Esophagus squamous epithelium (tissue), 5 donors: ENCODE measurements around the gene LMF1. TPM values are rescaled to one million over a fixed set of nuclear protein-coding genes. Genes with fewer than 3 reads are reported as not detected.

Source experiments
- DNase-seq: peaks from one replicate; lab custom pipeline; 2025; lab: John Stamatoyannopoulos, UW
- H3K27ac ChIP-seq, 4 donors: fragments of 200-600 bp; sonication (generic); one replicate each; pipeline ENCODE4 v1.5.1; 2016 to 2019; ENCODE audit warnings: mild to moderate bottlenecking in 1 of 4
- H3K27me3 ChIP-seq, 4 donors: fragments of 200-600 bp; sonication (generic); 1 replicate in 3 of 4; 2 replicates in 1 of 4; pipeline versions ENCODE4 v1.5.1 to v1.6.0; 2017 to 2021; ENCODE audit warnings: antibody characterized with exemption in 1 of 4
- H3K36me3 ChIP-seq, 3 donors: fragments of 200-600 bp; sonication (generic); one replicate each; pipeline ENCODE4 v1.5.1; 2016 to 2019
- H3K4me1 ChIP-seq, 3 donors: fragments of 200-600 bp; sonication (generic); one replicate each; pipeline ENCODE4 v1.5.1; 2017 to 2019
- H3K4me3 ChIP-seq, 4 donors: fragments of 200-600 bp; sonication (generic); 1 replicate in 3 of 4; 2 replicates in 1 of 4; pipeline ENCODE4 v1.5.1; 2016 to 2019; ENCODE audit warnings: mild to moderate bottlenecking in 2 of 4, moderate library complexity in 1 of 4
- H3K9me3 ChIP-seq, 3 donors: fragments of 200-600 bp; sonication (generic); one replicate each; pipeline ENCODE4 v1.5.1; 2016 to 2019
- CTCF ChIP-seq, 6 experiments: fragments of 450-650 bp in 4 of 6; fragments of 200-600 bp in 2 of 6; sonication (generic) in 2 of 6; IDR thresholded peaks; one replicate each; pipeline ENCODE4 v1.5.1; 2016 to 2019; ENCODE audit warnings: antibody characterized with exemption in 6 of 6, mild to moderate bottlenecking in 4 of 6, moderate library complexity in 4 of 6
- POLR2A ChIP-seq, 4 donors: fragments of 450-650 bp; IDR thresholded peaks; one replicate each; pipeline ENCODE4 v1.6.1; 2017; ENCODE audit warnings: antibody characterized with exemption in 4 of 4, mild to moderate bottlenecking in 4 of 4, moderate library complexity in 3 of 4
- whole genome bisulfite sequencing, 2 donors: methylation state at CpG; one replicate each; pipeline ENCODE4 v1.1.5; 2018; 5-methylcytosine and 5-hydroxymethylcytosine counted together
- intact Hi-C: fragments of 100-400 bp; cut with DNase I; formaldehyde crosslinking; loops from one replicate; pipeline ENCODE4 v1.15.0; 2022
- total RNA-seq, 4 donors: library from RNA; depleted of rRNA; stranded (reverse); fragments of >200 nt; gene quantifications; one replicate each; pipeline ENCODE4 v1.1.0, GENCODE V29; 2016
- donor health status: DM: yes; HTN: yes; CAD: no.

LMF1 gene
- total RNA-seq, 4 donors from 2014 or later, result 13.3 to 34.4 (median 23.8) TPM

GRCh38 chr16:1011316-1012082 is 40.7 kb upstream of the LMF1 start:
- Histone ChIP-seq H3K36me3 (no peaks in the 10 kb centered on the region), H3K4me3 (no peak overlapping the region), H3K9me3 (no peaks in the 10 kb centered on the region), H3K27ac (no peak overlapping the region), H3K27me3 (peaks cover 0 to 62% (median 0%) of the 10 kb centered on the region in 4 donors), H3K4me1 (peaks cover 0 to 8% (median 0%) of the 10 kb centered on the region in 3 donors)
- intact Hi-C loops, result no loop called here
- no peak for DNase-seq
- TF ChIP-seq CTCF (IDR thresholded peaks at IDR 0.05), result no peak
- TF ChIP-seq POLR2A (IDR thresholded peaks at IDR 0.05), result no peak
- 85 to 96% methylated on average over 15 to 16 of the region's 37 CpGs for WGBS, 2 donors

GRCh38 chr16:1010815-1011214 is 40.0 kb upstream of the LMF1 start:
- Histone ChIP-seq H3K27ac (no peak overlapping the region), H3K4me1 (peaks cover 0 to 8% (median 0%) of the 10 kb centered on the region in 3 donors), H3K4me3 (no peak overlapping the region), H3K36me3 (no peaks in the 10 kb centered on the region), H3K27me3 (peaks cover 0 to 66% (median 0%) of the 10 kb centered on the region in 4 donors), H3K9me3 (no peaks in the 10 kb centered on the region)
- no peak for DNase-seq
- WGBS, 2 donors, result 83 to 95% methylated on average over 3 of the region's 16 CpGs
- intact Hi-C loops, result no loop called here
- no peak for TF ChIP-seq POLR2A (IDR thresholded peaks at IDR 0.05)
- TF ChIP-seq CTCF (IDR thresholded peaks at IDR 0.05), result no peak

GRCh38 chr16:1010251-1010650 is 39.5 kb upstream of the LMF1 start:
- Histone ChIP-seq H3K27ac (no peak overlapping the region), H3K9me3 (no peaks in the 10 kb centered on the region), H3K4me1 (peaks cover 0 to 8% (median 0%) of the 10 kb centered on the region in 3 donors), H3K36me3 (no peaks in the 10 kb centered on the region), H3K27me3 (peaks cover 0 to 66% (median 0%) of the 10 kb centered on the region in 4 donors), H3K4me3 (no peak overlapping the region)
- intact Hi-C loops, result no loop called here
- no peak for DNase-seq
- WGBS, 2 donors, result 65% methylated on average over 6 of the region's 20 CpGs; no CpG with 5 or more reads in 1 of the 2 donors
- no peak for TF ChIP-seq CTCF (IDR thresholded peaks at IDR 0.05)
- TF ChIP-seq POLR2A (IDR thresholded peaks at IDR 0.05), result no peak

- Histone ChIP-seq H3K27ac (no peak overlapping the region), H3K4me3 (no peak overlapping the region), H3K36me3 (no peaks in the 10 kb centered on the region), H3K27me3 (peaks cover 0 to 66% (median 0%) of the 10 kb centered on the region in 4 donors), H3K4me1 (peaks cover 0 to 8% (median 0%) of the 10 kb centered on the region in 3 donors), H3K9me3 (no peaks in the 10 kb centered on the region)
- intact Hi-C loops, result no loop called here
- WGBS, 2 donors, result 63 to 69% methylated on average over 15 to 20 of the region's 30 CpGs
- DNase-seq, result no peak
- TF ChIP-seq POLR2A (IDR thresholded peaks at IDR 0.05) (no peak), CTCF (IDR thresholded peaks at IDR 0.05) (no peak)
These were observed 38.8 kb upstream of the LMF1 start for GRCh38 chr16:1009358-1010150.

GRCh38 chr16:1008085-1008484 is 37.3 kb upstream of the LMF1 start:
- no peak overlapping the region for H3K4me3 ChIP-seq
- peaks cover under 1 to 11% (median 2%) of the 10 kb centered on the region in 3 donors for H3K4me1 ChIP-seq
- no peak for DNase-seq
- intact Hi-C loops, result no loop called here
- 94% methylated on average over 3 of the region's 14 CpGs; no CpG with 5 or more reads in 1 of the 2 donors for WGBS, 2 donors
- H3K27me3 ChIP-seq, result peaks cover 0 to 78% (median 0%) of the 10 kb centered on the region in 4 donors
- H3K9me3 ChIP-seq, result no peaks in the 10 kb centered on the region
- H3K36me3 ChIP-seq, result no peaks in the 10 kb centered on the region
- TF ChIP-seq CTCF (IDR thresholded peaks at IDR 0.05) (no peak), POLR2A (IDR thresholded peaks at IDR 0.05) (no peak)
- H3K27ac ChIP-seq, result no peak overlapping the region
